K562 (cell line): ENCODE results near the gene SNX14. TPM values are rescaled to one million over a fixed set of nuclear protein-coding genes. Genes with fewer than 3 reads are reported as not detected.

Experiments
- BRCA1 ChIP-seq, 2 experiments: fragments of 450-650 bp in 1 of 2; sonication (generic) in 1 of 2; formaldehyde crosslinking in 1 of 2; IDR thresholded peaks; 2 replicates each; pipeline versions ENCODE4 v1.5.0 to v1.6.1; 2017 to 2020; ENCODE audit warnings: mild to moderate bottlenecking in 1 of 2, missing genetic modification reagents in 1 of 2
- ESRRB ChIP-seq: fragments of 250-450 bp; sonication (Bioruptor Pico); IDR thresholded peaks from 2 replicates; pipeline ENCODE4 v1.5.0; 2020; ENCODE audit warnings: mild to moderate bottlenecking, moderate library complexity, borderline replicate concordance
- HES1 ChIP-seq: fragments of 450-650 bp; IDR thresholded peaks from 2 replicates; pipeline ENCODE4 v1.6.1; 2016; ENCODE audit warnings: low read depth, mild to moderate bottlenecking, moderate library complexity
- KLF10 ChIP-seq: fragments of 250-450 bp; sonication (Bioruptor Pico); IDR thresholded peaks from 2 replicates; pipeline ENCODE4 v1.6.1; 2021; ENCODE audit warnings: matching md5 sums
- MTA2 ChIP-seq: fragments of 450-650 bp; IDR thresholded peaks from 2 replicates; pipeline ENCODE4 v1.6.1; 2016; ENCODE audit warnings: low read depth
- MYC ChIP-seq, 2 experiments: fragments of 250-450 bp in 1 of 2; sonication (Bioruptor Pico) in 1 of 2; IDR thresholded peaks; 2 replicates each; pipeline versions ENCODE4 v1.5.1 to v1.6.1; 2012 to 2021; ENCODE audit warnings: low read depth in 2 of 2, borderline replicate concordance in 1 of 2, improper control_type of control experiment in 1 of 2, low read length in 1 of 2, mild to moderate bottlenecking in 1 of 2, moderate library complexity in 1 of 2
- NEUROD1 ChIP-seq: fragments of 150-350 bp; IDR thresholded peaks from 2 replicates; pipeline ENCODE4 v1.6.1; 2014; ENCODE audit warnings: borderline replicate concordance, low read length, low read depth; ENCODE audit not compliant: partially characterized antibody
- PCBP2 ChIP-seq: fragments of 200-400 bp; formaldehyde crosslinking; IDR thresholded peaks from 2 replicates; pipeline ENCODE4 v1.6.1; 2018; ENCODE audit warnings: low read length, low read depth, mild to moderate bottlenecking, moderate library complexity; ENCODE audit not compliant: poor library complexity, severe bottlenecking
- SREBF1 ChIP-seq: fragments of 150-350 bp; IDR thresholded peaks from 2 replicates; pipeline ENCODE4 v1.6.1; 2014; ENCODE audit warnings: antibody characterized with exemption, low read depth, low read length, borderline replicate concordance
- ZBTB1 ChIP-seq: sonication (generic); formaldehyde crosslinking; IDR thresholded peaks from 2 replicates; pipeline ENCODE4 v1.8.1; 2023; ENCODE audit warnings: missing genetic modification reagents, low read depth, mild to moderate bottlenecking, borderline replicate concordance
- ZFP1 ChIP-seq: fragments of 450-650 bp; formaldehyde crosslinking; IDR thresholded peaks from 2 replicates; pipeline ENCODE4 v1.4.0; 2020; ENCODE audit warnings: mild to moderate bottlenecking, mixed read lengths
- ZNF224 ChIP-seq: sonication (generic); formaldehyde crosslinking; IDR thresholded peaks from 2 replicates; pipeline ENCODE4 v1.8.0; 2022; ENCODE audit warnings: mild to moderate bottlenecking, missing genetic modification reagents
- ZNF316 ChIP-seq: fragments of 450-650 bp; IDR thresholded peaks from 2 replicates; pipeline ENCODE4 v1.6.1; 2016
- ZNF395 ChIP-seq: fragments of 200-800 bp; sonication (Bioruptor generic); IDR thresholded peaks from 2 replicates; pipeline ENCODE4 v1.6.1; 2017; ENCODE audit warnings: missing genetic modification characterization, missing compliant biosample characterization
- ZNF76 ChIP-seq: fragments of 250-450 bp; sonication (Bioruptor Pico); IDR thresholded peaks from 2 replicates; pipeline ENCODE4 v1.4.0; 2020; ENCODE audit warnings: mild to moderate bottlenecking, moderate library complexity, borderline replicate concordance
- polyA plus RNA-seq, 8 experiments: library from polyadenylated mRNA; depleted of rRNA in 4 of 8; stranded (reverse) in 5 of 8; unstranded in 3 of 8; fragments of >200 nt; fragmentation: Nextera tagmentation in 2 of 8; fragmentation: Illumina TruSeq in 1 of 8; extraction: Ambion mirVana in 2 of 8; extraction: Trizol in 1 of 8; gene quantifications; 2 replicates each; pipeline versions ENCODE4 v1.2.1 to v1.2.3, GENCODE V29; 2011 to 2014; ENCODE audit warnings: inconsistent platforms in 1 of 8, missing spikeins in 1 of 8
- total RNA-seq, 7 experiments: library from RNA; depleted of rRNA in 6 of 7; stranded (reverse); fragments of >200 nt in 6 of 7; fragmentation: Illumina TruSeq in 2 of 7; extraction: Trizol in 2 of 7; gene quantifications; 2 replicates each; pipeline versions ENCODE4 v1.2.1 to v1.2.3, GENCODE V29; 2011 to 2021; ENCODE audit warnings: low replicate concordance in 1 of 7
- TF ChIP-seq, protein P1 (sequence below): fragments of 250-450 bp; sonication (Bioruptor Pico); IDR thresholded peaks from 2 replicates; pipeline ENCODE4 v1.5.0; 2021; ENCODE audit warnings: mild to moderate bottlenecking, borderline replicate concordance
- TF ChIP-seq, protein P2 (sequence below), 3 experiments: IDR thresholded peaks in 2 of 3; conservative IDR thresholded peaks in 1 of 3; 2 replicates each; pipeline ENCODE4 v1.5.1; 2011 to 2012; ENCODE audit warnings: low read length in 3 of 3, mild to moderate bottlenecking in 3 of 3, control low read depth in 2 of 3, improper control_type of control experiment in 1 of 3, inconsistent platforms in 1 of 3, low read depth in 1 of 3, mixed read lengths in 1 of 3, moderate library complexity in 1 of 3; ENCODE audit not compliant: insufficient read depth in 2 of 3

Gene SNX14
- total and polyA plus RNA-seq, 9 of the 15 experiments (the other 6 are each of a cell fraction or from before 2014, with no cell fraction given): 46.5 to 140 (median 71.2) TPM

DNA sequence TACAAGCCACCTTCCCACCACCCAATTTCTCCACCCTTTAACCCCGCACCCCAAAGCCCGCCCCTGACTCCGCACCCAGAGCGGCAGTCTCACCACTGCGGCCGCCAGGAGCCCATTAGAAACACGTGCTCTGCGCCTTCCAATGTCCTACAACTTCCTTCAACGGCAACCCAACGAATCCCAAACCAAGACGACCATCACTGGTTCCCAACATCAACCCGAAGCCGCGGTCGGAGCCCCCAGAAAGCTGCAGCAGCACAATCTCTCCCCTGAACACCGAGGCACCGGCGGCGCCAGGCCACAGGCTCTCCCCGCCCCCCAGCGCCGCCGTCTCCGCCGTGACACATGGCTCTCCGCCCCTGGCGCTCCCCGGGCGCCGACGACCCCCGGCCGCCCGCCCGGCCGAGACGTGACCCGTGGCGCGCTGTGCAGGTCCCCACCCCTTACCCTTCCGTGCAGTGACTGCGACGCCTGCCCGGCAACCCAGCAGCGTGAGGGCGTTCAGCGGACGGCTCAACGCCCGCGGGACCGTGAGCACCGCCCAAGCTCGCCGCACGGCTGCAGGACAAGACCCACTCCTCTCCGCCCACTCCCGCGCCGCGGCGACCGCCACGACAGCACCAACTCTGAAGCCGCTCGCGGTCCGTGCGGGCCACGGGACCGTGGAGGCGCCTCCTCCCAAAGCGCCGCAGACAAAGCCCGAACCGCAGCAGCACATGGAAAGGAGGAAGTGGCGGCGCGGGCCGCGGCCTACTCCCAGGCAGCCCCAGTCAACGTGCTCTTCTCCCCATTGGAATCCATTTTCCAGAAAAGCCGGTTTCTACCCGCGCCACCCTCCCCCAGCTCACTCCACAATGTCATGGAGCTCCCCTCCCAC lies 48.5 kb upstream of the SNX14 start (continued):
- TF ChIP-seq, protein P1, sequence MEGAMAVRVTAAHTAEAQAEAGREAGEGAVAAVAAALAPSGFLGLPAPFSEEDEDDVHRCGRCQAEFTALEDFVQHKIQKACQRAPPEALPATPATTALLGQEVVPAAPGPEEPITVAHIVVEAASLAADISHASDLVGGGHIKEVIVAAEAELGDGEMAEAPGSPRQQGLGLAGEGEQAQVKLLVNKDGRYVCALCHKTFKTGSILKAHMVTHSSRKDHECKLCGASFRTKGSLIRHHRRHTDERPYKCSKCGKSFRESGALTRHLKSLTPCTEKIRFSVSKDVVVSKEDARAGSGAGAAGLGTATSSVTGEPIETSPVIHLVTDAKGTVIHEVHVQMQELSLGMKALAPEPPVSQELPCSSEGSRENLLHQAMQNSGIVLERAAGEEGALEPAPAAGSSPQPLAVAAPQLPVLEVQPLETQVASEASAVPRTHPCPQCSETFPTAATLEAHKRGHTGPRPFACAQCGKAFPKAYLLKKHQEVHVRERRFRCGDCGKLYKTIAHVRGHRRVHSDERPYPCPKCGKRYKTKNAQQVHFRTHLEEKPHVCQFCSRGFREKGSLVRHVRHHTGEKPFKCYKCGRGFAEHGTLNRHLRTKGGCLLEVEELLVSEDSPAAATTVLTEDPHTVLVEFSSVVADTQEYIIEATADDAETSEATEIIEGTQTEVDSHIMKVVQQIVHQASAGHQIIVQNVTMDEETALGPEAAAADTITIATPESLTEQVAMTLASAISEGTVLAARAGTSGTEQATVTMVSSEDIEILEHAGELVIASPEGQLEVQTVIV (CRISPR knock-in tag): no peak
- TF ChIP-seq ZFP1 (no peak), ZNF76 (CRISPR knock-in tag) (no peak), ZBTB1 (no peak; the same call in 1 of the 2 replicates), ZNF224 (CRISPR knock-in tag) (0 out of 2 replicates have a peak, but pooled peaks have one; percentile 56), ZNF395 (CRISPR knock-in tag) (no peak), NEUROD1 (no peak), SREBF1 (no peak), ZNF316 (no peak), BRCA1 (IDR thresholded peaks at IDR 0.05) (no peak), BRCA1 (CRISPR knock-in tag; IDR thresholded peaks at IDR 0.05) (no peak), KLF10 (CRISPR knock-in tag) (no peak), MYC (IDR thresholded peaks at IDR 0.05; ENCODE audit: low read depth, low read length) (peak; percentile 73), MYC (CRISPR knock-in tag; IDR thresholded peaks at IDR 0.05; ENCODE audit: borderline replicate concordance, low read depth) (peak; percentile 98), PCBP2 (no peak), MTA2 (no peak), HES1 (no peak), ESRRB (CRISPR knock-in tag) (no peak)
- TF ChIP-seq, protein P2, sequence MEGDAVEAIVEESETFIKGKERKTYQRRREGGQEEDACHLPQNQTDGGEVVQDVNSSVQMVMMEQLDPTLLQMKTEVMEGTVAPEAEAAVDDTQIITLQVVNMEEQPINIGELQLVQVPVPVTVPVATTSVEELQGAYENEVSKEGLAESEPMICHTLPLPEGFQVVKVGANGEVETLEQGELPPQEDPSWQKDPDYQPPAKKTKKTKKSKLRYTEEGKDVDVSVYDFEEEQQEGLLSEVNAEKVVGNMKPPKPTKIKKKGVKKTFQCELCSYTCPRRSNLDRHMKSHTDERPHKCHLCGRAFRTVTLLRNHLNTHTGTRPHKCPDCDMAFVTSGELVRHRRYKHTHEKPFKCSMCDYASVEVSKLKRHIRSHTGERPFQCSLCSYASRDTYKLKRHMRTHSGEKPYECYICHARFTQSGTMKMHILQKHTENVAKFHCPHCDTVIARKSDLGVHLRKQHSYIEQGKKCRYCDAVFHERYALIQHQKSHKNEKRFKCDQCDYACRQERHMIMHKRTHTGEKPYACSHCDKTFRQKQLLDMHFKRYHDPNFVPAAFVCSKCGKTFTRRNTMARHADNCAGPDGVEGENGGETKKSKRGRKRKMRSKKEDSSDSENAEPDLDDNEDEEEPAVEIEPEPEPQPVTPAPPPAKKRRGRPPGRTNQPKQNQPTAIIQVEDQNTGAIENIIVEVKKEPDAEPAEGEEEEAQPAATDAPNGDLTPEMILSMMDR (IDR thresholded peaks at IDR 0.05 in 2 of 3, conservative IDR thresholded peaks at IDR 0.05 in 1 of 3; ENCODE audit: insufficient read depth in 2 of 3, low read depth in 1 of 3, low read length in 3 of 3): no peak
